RWPE2 (cell line): ENCODE results near the gene ABHD2.

Experiments used
- ATAC-seq: fragments of 200-7000 bp; cut with Tn5 transposase; 3 replicates; pipeline ENCODE4 v1.9.1; 2021; ENCODE audit warnings: low read depth
- DNase-seq: peaks from one replicate; pipeline ENCODE4 v3.0.0-alpha.2; 2020; ENCODE audit warnings: low spot score
- H3K27ac ChIP-seq: fragments of 450-650 bp; 2 replicates; pipeline ENCODE4 v1.5.1; 2017; ENCODE audit warnings: mild to moderate bottlenecking; ENCODE audit not compliant: poor library complexity, severe bottlenecking
- H3K27me3 ChIP-seq: fragments of 250-450 bp; sonication (Bioruptor Pico); 2 replicates; pipeline ENCODE4 v1.5.1; 2021; ENCODE audit warnings: mild to moderate bottlenecking, moderate library complexity; ENCODE audit not compliant: insufficient read depth, poor library complexity, severe bottlenecking
- H3K36me3 ChIP-seq: fragments of 250-450 bp; sonication (Bioruptor Pico); 2 replicates; pipeline ENCODE4 v1.5.1; 2020; ENCODE audit warnings: low read depth, mild to moderate bottlenecking, moderate library complexity
- H3K4me1 ChIP-seq: fragments of 250-450 bp; sonication (Bioruptor Pico); 2 replicates; pipeline ENCODE4 v1.5.1; 2021; ENCODE audit warnings: mild to moderate bottlenecking, moderate library complexity; ENCODE audit not compliant: insufficient read depth, poor library complexity, severe bottlenecking
- H3K4me3 ChIP-seq: fragments of 250-450 bp; sonication (Bioruptor Pico); 2 replicates; pipeline ENCODE4 v1.5.1; 2021; ENCODE audit warnings: mild to moderate bottlenecking, moderate library complexity; ENCODE audit not compliant: severe bottlenecking
- H3K9me3 ChIP-seq: fragments of 250-450 bp; sonication (Bioruptor Pico); 2 replicates; pipeline ENCODE4 v1.5.1; 2021; ENCODE audit warnings: mild to moderate bottlenecking, moderate library complexity; ENCODE audit not compliant: severe bottlenecking
- CTCF ChIP-seq: fragments of 450-650 bp; IDR thresholded peaks from one replicate; pipeline ENCODE4 v1.5.1; 2017; ENCODE audit warnings: mild to moderate bottlenecking, moderate library complexity; ENCODE audit not compliant: poor library complexity, severe bottlenecking

ABHD2 gene

GRCh38 chr15:89103481-89104171 is 15.4 kb downstream of the ABHD2 start:
- ATAC-seq = no peak
- H3K9me3 ChIP-seq = no peaks in the 10 kb centered on the region
- DNase-seq = no peak
- peaks cover 37% of the 10 kb centered on the region for H3K36me3 ChIP-seq
- no peak overlapping the region for H3K4me3 ChIP-seq
- peak overlapping the region; percentile 91 for H3K27ac ChIP-seq
- TF ChIP-seq CTCF = peak; percentile 8
- no peaks in the 10 kb centered on the region for H3K27me3 ChIP-seq
- peaks cover 71% of the 10 kb centered on the region for H3K4me1 ChIP-seq

GRCh38 chr15:89104172-89104564 is 15.9 kb downstream of the ABHD2 start:
- Histone ChIP-seq H3K27ac (peak overlapping the region; percentile 91), H3K4me3 (no peak overlapping the region), H3K36me3 (peaks cover 33% of the 10 kb centered on the region), H3K27me3 (no peaks in the 10 kb centered on the region), H3K4me1 (peaks cover 71% of the 10 kb centered on the region), H3K9me3 (no peaks in the 10 kb centered on the region)
- ATAC-seq (no peak), DNase-seq (no peak)
- peak; percentile 1 for TF ChIP-seq CTCF

- peaks cover 29% of the 10 kb centered on the region for H3K36me3 ChIP-seq
- ATAC-seq (peak; percentile 59), DNase-seq (no peak)
- H3K9me3 ChIP-seq = no peaks in the 10 kb centered on the region
- H3K27ac ChIP-seq = peak overlapping the region; percentile 91
- H3K4me1 ChIP-seq = peaks cover 62% of the 10 kb centered on the region
- no peaks in the 10 kb centered on the region for H3K27me3 ChIP-seq
- no peak overlapping the region for H3K4me3 ChIP-seq
- no peak for TF ChIP-seq CTCF
Measured at GRCh38 chr15:89105147-89105546, 16.9 kb downstream of the ABHD2 start.

GRCh38 chr15:89106200-89106599 is 17.9 kb downstream of the ABHD2 start:
- peaks cover 29% of the 10 kb centered on the region for H3K36me3 ChIP-seq
- peak overlapping the region; percentile 91 for H3K27ac ChIP-seq
- ATAC-seq (no peak), DNase-seq (no peak)
- H3K4me3 ChIP-seq = no peak overlapping the region
- H3K9me3 ChIP-seq = no peaks in the 10 kb centered on the region
- no peaks in the 10 kb centered on the region for H3K27me3 ChIP-seq
- peaks cover 51% of the 10 kb centered on the region for H3K4me1 ChIP-seq
- no peak for TF ChIP-seq CTCF

- H3K4me3 ChIP-seq = no peak overlapping the region
- ATAC-seq = no peak
- no peak overlapping the region for H3K27ac ChIP-seq
- no peaks in the 10 kb centered on the region for H3K27me3 ChIP-seq
- H3K9me3 ChIP-seq = no peaks in the 10 kb centered on the region
- H3K4me1 ChIP-seq = peaks cover 51% of the 10 kb centered on the region
- peaks cover 26% of the 10 kb centered on the region for H3K36me3 ChIP-seq
- no peak for DNase-seq
- TF ChIP-seq CTCF = no peak
Measured at GRCh38 chr15:89107984-89108383, 19.7 kb downstream of the ABHD2 start.
